H4 (cell line): Measurements from ENCODE around the gene REXO1. TPM values are rescaled to one million over a fixed set of nuclear protein-coding genes. Genes with fewer than 3 reads are reported as not detected.

Experiments
- DNase-seq: peaks from one replicate; pipeline ENCODE4 v3.0.0-alpha.2; 2015; ENCODE audit warnings: low spot score
- total RNA-seq: library from RNA; depleted of rRNA; stranded (reverse); fragments of >200 nt; shearing (Covaris generic); gene quantifications from 2 replicates; pipeline ENCODE4 v1.2.3, GENCODE V29; 2014

Gene REXO1
- total RNA-seq, 1 experiment from 2014 or later: 4.2 TPM

DNA sequence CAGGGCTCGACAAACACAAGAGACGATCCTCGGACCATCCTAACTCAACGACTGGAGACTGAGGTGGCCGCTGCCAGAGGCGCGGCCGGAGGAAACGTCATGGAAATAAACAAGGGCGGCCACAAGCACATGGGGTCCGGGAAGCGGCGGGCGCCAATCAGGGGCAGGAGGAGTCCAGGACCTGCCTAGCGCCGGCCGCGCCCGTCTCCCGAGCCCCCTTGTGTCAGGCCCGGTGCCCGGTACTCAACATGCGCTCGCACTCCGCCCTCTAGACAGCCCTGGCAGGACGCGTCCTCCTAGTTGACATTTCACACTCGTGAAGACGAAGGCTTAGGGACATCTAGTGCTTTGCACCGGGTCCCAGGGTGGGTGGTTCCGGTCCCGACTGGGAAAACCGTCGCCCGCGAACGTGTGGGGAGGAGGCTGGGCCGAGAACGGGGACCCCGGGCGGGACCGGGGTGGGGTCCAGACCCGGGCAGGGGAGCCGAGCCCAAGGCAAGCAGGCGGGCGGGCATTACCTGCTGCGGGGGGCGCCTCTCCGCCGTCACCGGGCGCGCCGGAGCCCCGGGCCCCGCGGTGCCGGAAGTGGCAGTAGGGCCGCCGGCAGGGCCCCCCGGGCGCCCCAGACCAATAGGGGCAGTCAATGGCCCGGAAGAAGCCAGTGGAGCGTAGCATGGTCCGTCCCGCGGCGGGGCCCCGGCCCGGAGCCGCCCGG lies 442 bp downstream of the REXO1 start:
- DNase-seq: no peak

GRCh38 chr19:1847348-1847683 lies 967 bp downstream of the REXO1 start:
- no peak for DNase-seq

DNA sequence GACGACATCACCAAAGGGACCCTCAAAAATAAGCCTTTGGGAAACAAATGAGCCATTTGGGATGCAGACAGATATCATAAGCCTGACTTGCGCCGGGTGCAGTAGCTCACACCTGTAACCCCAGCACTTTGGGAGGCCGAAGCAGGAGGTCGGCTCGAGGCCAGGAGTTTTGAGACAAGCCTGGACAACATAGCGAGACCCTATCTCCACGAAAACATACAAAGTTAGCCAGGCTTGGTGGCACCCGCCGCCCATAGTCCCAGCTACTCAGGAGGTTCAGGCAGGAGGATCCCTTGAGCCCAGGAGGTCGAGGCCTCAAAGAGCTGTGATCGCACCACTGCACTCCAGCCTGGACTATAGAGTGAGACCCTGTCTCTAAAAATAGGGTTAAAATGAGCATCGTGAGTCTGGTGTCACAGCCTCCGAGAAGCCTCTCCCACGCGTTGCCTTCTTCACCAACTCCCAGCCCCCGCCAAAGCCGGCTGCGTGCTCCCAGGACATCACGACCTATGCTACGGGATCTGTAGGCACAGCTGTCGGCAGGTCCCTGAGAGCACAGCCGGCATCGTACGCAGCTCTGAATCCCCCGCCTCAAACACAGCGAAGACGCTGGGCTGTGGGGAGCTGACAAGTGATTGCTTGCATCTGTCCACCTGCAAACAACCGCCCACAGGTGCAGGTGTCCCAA lies 1.6 kb downstream of the REXO1 start:
- no peak for DNase-seq

DNA sequence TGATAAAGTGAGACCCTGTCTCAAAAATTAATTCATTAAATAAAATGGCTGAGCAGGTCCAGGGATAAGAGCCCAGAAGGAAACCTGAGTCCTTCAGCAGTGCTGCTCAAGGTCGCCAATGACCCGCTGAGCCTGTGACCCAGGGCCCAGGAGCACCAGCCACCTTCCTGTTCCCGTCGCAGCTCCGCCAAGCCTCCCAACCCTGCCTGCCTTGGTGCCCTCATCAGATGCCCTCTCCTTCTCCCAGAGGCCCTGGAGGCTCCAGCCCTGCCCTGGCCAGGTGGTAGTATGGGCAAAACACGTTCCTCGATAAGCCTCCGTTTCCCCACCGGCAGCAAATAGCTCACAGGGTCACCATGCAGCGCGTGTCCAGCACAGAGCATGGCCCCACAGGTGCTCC lies 2.6 kb downstream of the REXO1 start:
- DNase-seq: no peak

DNA sequence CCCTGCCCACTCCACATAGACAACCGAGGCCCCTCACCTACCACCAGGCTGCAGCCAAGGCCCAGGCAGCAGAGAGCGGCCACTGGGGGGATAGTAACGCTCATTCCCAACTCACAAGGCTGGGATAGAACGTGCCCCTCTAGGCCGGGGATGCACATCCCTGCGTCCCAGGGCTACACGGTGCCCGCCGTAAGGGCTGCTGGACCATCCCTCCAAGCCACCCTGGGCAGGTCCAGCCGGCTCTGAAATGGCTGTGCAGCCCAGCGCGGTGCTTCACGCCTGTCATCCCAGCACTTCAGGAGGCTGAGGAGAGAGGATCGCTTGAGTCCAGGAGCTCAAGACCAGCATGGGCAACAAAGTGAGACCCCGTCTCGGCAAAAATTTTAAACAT lies 3.2 kb downstream of the REXO1 start:
- no peak for DNase-seq

DNA sequence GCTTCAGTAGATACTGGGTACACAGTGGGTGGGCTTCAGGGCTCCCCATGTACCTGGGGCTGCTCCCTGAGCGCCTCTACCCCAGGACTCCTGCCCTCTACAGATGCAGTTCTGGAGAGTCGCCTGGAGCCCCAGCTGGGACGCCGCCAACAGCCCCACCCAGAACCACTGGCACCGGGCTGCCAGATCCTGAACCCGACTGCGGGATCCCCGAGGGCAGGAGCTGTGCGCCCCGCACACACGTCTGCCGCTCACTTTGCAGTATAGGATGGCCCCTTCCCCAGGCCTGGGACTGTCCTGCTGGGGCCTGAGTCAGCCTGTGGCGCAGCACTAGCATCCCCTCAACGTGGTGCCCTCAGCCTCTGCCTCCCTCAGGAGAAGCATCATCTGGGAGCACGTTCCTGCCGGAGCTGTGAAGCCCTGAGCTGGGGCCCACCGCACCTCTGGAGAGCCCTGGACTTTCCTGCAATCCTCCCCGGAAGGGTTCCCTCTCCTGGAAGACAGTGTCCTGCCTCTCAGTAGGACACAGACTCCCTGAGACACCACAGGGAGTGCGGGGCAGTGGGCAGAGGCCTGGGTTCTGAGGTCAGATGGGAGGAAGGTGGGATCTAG lies 3.7 kb downstream of the REXO1 start:
- DNase-seq: no peak

- DNase-seq: no peak
Measured at GRCh38 chr19:1843646-1844394, 4.5 kb downstream of the REXO1 start.

- no peak for DNase-seq
Measured at GRCh38 chr19:1843116-1843515, 5.2 kb downstream of the REXO1 start.

GRCh38 chr19:1841209-1841924 lies 6.9 kb downstream of the REXO1 start:
- DNase-seq: no peak

- no peak for DNase-seq
Measured at GRCh38 chr19:1840541-1841115, 7.7 kb downstream of the REXO1 start.

DNA sequence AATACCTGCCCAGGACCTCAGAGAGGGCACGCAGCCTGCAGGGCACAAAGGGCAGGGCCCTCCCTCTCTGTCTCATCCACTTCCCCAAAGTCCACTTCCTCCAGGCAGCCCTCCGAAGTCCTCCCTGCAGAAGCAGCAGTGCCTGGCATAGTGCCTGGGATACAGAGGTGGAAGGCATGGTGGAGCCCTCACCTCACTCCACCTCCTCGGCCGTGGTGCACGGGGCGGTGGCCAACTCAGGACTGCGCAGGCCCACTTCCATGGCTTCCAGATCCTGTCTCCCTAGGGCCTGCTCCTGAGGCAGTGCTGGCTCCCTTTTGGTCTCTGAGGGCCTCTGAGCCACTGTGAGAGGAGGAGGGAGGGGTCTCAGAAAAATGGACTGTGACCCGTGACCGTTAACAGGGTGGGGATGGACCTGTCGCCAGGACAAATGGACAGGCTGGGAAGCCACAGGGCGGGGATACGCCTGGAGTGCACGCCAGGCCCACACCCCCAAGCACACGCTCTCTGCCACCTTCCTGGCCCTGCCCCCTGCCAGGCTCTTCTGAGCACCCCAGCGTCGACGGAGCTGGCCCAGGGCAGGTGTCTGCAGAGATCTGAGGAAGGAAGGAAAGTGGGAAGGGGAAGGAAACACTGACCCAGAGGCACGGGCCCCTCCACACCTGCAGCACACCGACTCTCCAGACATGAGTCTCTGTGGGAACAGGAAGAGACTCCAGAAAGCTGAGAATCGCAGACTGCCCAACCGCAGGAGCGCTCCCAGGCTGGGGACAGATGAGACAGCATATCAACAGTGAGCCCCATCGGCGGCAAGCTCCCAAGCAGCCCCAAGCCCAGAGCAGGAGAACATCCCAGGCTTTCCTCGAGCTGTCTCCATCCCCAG lies 8.4 kb downstream of the REXO1 start:
- no peak for DNase-seq

- DNase-seq: no peak
Measured at GRCh38 chr19:1837625-1838105, 10.6 kb downstream of the REXO1 start.

- no peak for DNase-seq
Measured at GRCh38 chr19:1837222-1837565, 11.1 kb downstream of the REXO1 start.

- no peak for DNase-seq
Measured at GRCh38 chr19:1836458-1837221, 11.6 kb downstream of the REXO1 start.

DNA sequence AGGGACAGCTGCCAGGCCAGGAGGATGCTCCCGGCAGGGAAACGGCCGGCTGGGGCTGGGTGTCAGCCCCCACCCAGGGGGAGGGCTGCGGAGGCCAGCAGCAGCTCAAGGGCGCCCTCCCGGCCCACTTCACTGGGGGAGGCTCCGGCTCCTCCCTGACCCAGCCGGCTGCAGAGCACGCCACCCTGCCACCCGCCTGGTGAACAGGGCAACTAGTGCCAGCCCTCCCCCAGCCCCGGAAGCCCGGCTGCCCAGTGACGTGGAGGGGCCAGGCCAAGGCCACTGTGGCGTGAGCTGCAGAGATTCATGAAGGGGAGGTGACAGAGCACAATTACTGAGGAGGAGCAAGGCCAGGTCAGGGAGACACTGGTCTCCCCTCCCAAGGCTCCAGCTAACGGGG lies 14.7 kb downstream of the REXO1 start:
- no peak for DNase-seq

GRCh38 chr19:1832046-1832663 lies 16.1 kb downstream of the REXO1 start:
- DNase-seq: no peak

- DNase-seq: no peak
Measured at GRCh38 chr19:1830978-1831377, 17.3 kb downstream of the REXO1 start.

GRCh38 chr19:1830568-1830967 lies 17.7 kb downstream of the REXO1 start:
- DNase-seq: no peak

DNA sequence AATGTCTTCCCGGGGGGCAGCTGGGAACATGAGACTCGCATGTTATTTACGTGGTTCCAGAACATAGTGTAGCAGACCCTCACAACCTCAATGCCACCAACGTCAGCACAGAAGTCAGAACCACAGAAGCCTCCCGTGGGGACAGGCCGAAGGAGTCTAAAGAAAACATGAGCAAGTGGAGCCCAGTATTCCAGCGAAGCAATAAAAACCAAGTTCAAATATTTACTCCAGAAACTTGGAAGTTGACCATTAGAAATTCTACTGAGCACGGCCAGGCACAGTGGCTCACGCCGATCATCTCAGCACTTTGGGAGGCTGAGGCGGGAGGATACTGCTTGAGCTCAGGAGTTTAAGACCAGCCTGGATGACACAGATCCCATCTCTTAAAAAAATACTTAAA lies 18.3 kb downstream of the REXO1 start:
- DNase-seq: no peak
